HepG2 (cell line): ENCODE data around the gene NEURL1B. TPM values are rescaled to one million over a fixed set of nuclear protein-coding genes. Genes with fewer than 3 reads are reported as not detected.

Experiments used
- AKAP8 ChIP-seq: sonication (generic); formaldehyde crosslinking; IDR thresholded peaks from 2 replicates; pipeline ENCODE4 v1.5.1; 2020; ENCODE audit warnings: mild to moderate bottlenecking, missing genetic modification reagents
- BCL3 ChIP-seq: sonication (generic); formaldehyde crosslinking; IDR thresholded peaks from 2 replicates; pipeline ENCODE4 v1.5.1; 2020; ENCODE audit warnings: mild to moderate bottlenecking, missing genetic modification reagents, moderate library complexity
- CENPT ChIP-seq: sonication (generic); formaldehyde crosslinking; IDR thresholded peaks from 2 replicates; pipeline ENCODE4 v1.8.0; 2022; ENCODE audit warnings: low read depth, mild to moderate bottlenecking, moderate library complexity, missing genetic modification reagents
- CREM ChIP-seq, 2 experiments: sonication (generic) in 1 of 2; formaldehyde crosslinking in 1 of 2; IDR thresholded peaks; 2 replicates each; pipeline versions ENCODE4 v1.4.0 to v1.6.1; 2016 to 2020; ENCODE audit warnings: antibody characterized with exemption in 1 of 2, mild to moderate bottlenecking in 1 of 2, missing genetic modification reagents in 1 of 2
- HNF1A ChIP-seq, 2 experiments: sonication (generic) in 1 of 2; formaldehyde crosslinking in 1 of 2; IDR thresholded peaks; 2 replicates each; pipeline versions ENCODE4 v1.4.0 to v1.6.1; 2016 to 2020; ENCODE audit warnings: borderline replicate concordance in 1 of 2, low read depth in 1 of 2, mild to moderate bottlenecking in 1 of 2, missing genetic modification reagents in 1 of 2
- HNF1B ChIP-seq: sonication (generic); formaldehyde crosslinking; IDR thresholded peaks from 2 replicates; pipeline ENCODE4 v1.5.1; 2020; ENCODE audit warnings: mild to moderate bottlenecking, moderate library complexity, missing genetic modification reagents
- HNF4A ChIP-seq: sonication (generic); formaldehyde crosslinking; IDR thresholded peaks from 2 replicates; pipeline ENCODE4 v1.4.0; 2020; ENCODE audit warnings: missing genetic modification reagents
- KDM2A ChIP-seq: sonication (generic); formaldehyde crosslinking; IDR thresholded peaks from 2 replicates; pipeline ENCODE4 v1.4.0; 2020; ENCODE audit warnings: low read depth, missing genetic modification reagents, borderline replicate concordance
- MAX ChIP-seq: IDR thresholded peaks from 2 replicates; pipeline ENCODE4 v1.6.1; 2012; ENCODE audit warnings: inconsistent platforms
- MIER3 ChIP-seq: IDR thresholded peaks from 2 replicates; pipeline ENCODE4 v1.6.1; 2016; ENCODE audit warnings: missing compliant biosample characterization, borderline replicate concordance
- NR2F1 ChIP-seq, 2 experiments: fragments of 450-650 bp in 1 of 2; formaldehyde crosslinking in 1 of 2; IDR thresholded peaks; 2 replicates each; pipeline versions ENCODE4 v1.5.0 to v1.6.1; 2016 to 2020; ENCODE audit warnings: mild to moderate bottlenecking in 1 of 2, missing compliant biosample characterization in 1 of 2, missing genetic modification reagents in 1 of 2, moderate library complexity in 1 of 2
- SMAD1 ChIP-seq: sonication (generic); formaldehyde crosslinking; IDR thresholded peaks from 2 replicates; pipeline ENCODE4 v1.4.0; 2020; ENCODE audit warnings: missing genetic modification reagents, low read depth, mild to moderate bottlenecking, borderline replicate concordance
- WIZ ChIP-seq: sonication (generic); formaldehyde crosslinking; IDR thresholded peaks from 2 replicates; pipeline ENCODE4 v1.5.1; 2020; ENCODE audit warnings: mild to moderate bottlenecking, missing genetic modification reagents
- ZBTB46 ChIP-seq: sonication (generic); formaldehyde crosslinking; IDR thresholded peaks from 2 replicates; pipeline ENCODE4 v1.4.0; 2020; ENCODE audit warnings: mild to moderate bottlenecking, missing genetic modification reagents, borderline replicate concordance
- ZMYM3 ChIP-seq: sonication (generic); formaldehyde crosslinking; IDR thresholded peaks from 2 replicates; pipeline ENCODE4 v1.5.1; 2020; ENCODE audit warnings: mild to moderate bottlenecking, missing genetic modification reagents
- ZNF232 ChIP-seq: sonication (generic); formaldehyde crosslinking; IDR thresholded peaks from 2 replicates; pipeline ENCODE4 v1.4.0; 2020; ENCODE audit warnings: missing genetic modification reagents, borderline replicate concordance
- ZNF883 ChIP-seq: sonication (generic); formaldehyde crosslinking; IDR thresholded peaks from 2 replicates; pipeline ENCODE4 v1.5.1; 2020; ENCODE audit warnings: mild to moderate bottlenecking, missing genetic modification reagents; ENCODE audit errors: not compliant biosample characterization
- polyA plus RNA-seq, 8 experiments: library from polyadenylated mRNA; depleted of rRNA in 3 of 8; stranded (reverse) in 7 of 8; unstranded in 1 of 8; fragments of >200 nt; fragmentation: Illumina TruSeq in 4 of 8; extraction: Trizol in 4 of 8; gene quantifications; 2 replicates each; pipeline versions ENCODE4 v1.2.1 to v1.2.3, GENCODE V29; 2011 to 2016; ENCODE audit warnings: low read depth in 4 of 8, missing spikeins in 1 of 8, mixed read lengths in 1 of 8; ENCODE audit not compliant: insufficient read depth in 1 of 8
- total RNA-seq, 5 experiments: library from RNA; depleted of rRNA; stranded (reverse); fragments of >200 nt; fragmentation: Illumina TruSeq; extraction: Trizol; gene quantifications; 2 replicates each; pipeline ENCODE4 v1.2.3, GENCODE V29; 2016; ENCODE audit warnings: low read depth in 1 of 5

NEURL1B gene
- total and polyA plus RNA-seq, 2 of the 13 experiments (the other 11 are each of a cell fraction or from before 2014, with no cell fraction given), result 0.09 to 0.13 TPM

GRCh38 chr5:172714491-172715420, 73.7 kb downstream of the NEURL1B start (continued):
- peak; percentile 46 to 77; a peak in 3 of 4 replicates for TF ChIP-seq NR2F1 (CRISPR knock-in tag; IDR thresholded peaks at IDR 0.05)
- 0 out of 2 replicates have a peak, but pooled peaks have one; percentile 29 for TF ChIP-seq SMAD1 (CRISPR knock-in tag)
- TF ChIP-seq ZNF232 (CRISPR knock-in tag), result peak; percentile 63; the same call in 1 of the 2 replicates
- peak; percentile 95 for TF ChIP-seq HNF1B (CRISPR knock-in tag)
- TF ChIP-seq ZNF883, result peak; percentile 43
- TF ChIP-seq WIZ, result peak; percentile 37; the same call in 1 of the 2 replicates
- TF ChIP-seq HNF1A (IDR thresholded peaks at IDR 0.05; ENCODE audit: low read depth), result peak; percentile 28; the same call in 1 of the 2 replicates
- no peak for TF ChIP-seq HNF1A (CRISPR knock-in tag; IDR thresholded peaks at IDR 0.05; ENCODE audit: borderline replicate concordance)
- peak; percentile 59; the same call in 1 of the 2 replicates for TF ChIP-seq ZMYM3 (CRISPR knock-in tag)
- peak; percentile 79 for TF ChIP-seq HNF4A (CRISPR knock-in tag)
- 0 out of 2 replicates have a peak, but pooled peaks have one; percentile 47 for TF ChIP-seq MIER3 (CRISPR knock-in tag)
- peak; percentile 50; the same call in 1 of the 2 replicates for TF ChIP-seq MAX
- TF ChIP-seq ZBTB46 (CRISPR knock-in tag), result no peak
- TF ChIP-seq CENPT (CRISPR knock-in tag), result no peak
- TF ChIP-seq BCL3 (CRISPR knock-in tag), result 0 out of 2 replicates have a peak, but pooled peaks have one; percentile 34
- TF ChIP-seq KDM2A (CRISPR knock-in tag), result peak; percentile 53; the same call in 1 of the 2 replicates
- TF ChIP-seq CREM (IDR thresholded peaks at IDR 0.05), result peak; percentile 81
- TF ChIP-seq CREM (CRISPR knock-in tag; IDR thresholded peaks at IDR 0.05), result no peak
- peak; percentile 86; the same call in 1 of the 2 replicates for TF ChIP-seq AKAP8 (CRISPR knock-in tag)
